HG03469 (cell line): ENCODE results near the gene MFNG.
"Not testable (repeated sequence)": the region's sequence is repeated elsewhere in the genome, so short reads cannot be mapped to it uniquely, and the experiment has no call there.

Experiments
- ATAC-seq: cut with Tn5 transposase; IDR thresholded peaks from one replicate; pipeline ENCODE4 v1.9.1; 2021; ENCODE audit warnings: mild to moderate bottlenecking, moderate library complexity, moderate number of reproducible peaks; ENCODE audit not compliant: unreplicated experiment

Gene MFNG

DNA sequence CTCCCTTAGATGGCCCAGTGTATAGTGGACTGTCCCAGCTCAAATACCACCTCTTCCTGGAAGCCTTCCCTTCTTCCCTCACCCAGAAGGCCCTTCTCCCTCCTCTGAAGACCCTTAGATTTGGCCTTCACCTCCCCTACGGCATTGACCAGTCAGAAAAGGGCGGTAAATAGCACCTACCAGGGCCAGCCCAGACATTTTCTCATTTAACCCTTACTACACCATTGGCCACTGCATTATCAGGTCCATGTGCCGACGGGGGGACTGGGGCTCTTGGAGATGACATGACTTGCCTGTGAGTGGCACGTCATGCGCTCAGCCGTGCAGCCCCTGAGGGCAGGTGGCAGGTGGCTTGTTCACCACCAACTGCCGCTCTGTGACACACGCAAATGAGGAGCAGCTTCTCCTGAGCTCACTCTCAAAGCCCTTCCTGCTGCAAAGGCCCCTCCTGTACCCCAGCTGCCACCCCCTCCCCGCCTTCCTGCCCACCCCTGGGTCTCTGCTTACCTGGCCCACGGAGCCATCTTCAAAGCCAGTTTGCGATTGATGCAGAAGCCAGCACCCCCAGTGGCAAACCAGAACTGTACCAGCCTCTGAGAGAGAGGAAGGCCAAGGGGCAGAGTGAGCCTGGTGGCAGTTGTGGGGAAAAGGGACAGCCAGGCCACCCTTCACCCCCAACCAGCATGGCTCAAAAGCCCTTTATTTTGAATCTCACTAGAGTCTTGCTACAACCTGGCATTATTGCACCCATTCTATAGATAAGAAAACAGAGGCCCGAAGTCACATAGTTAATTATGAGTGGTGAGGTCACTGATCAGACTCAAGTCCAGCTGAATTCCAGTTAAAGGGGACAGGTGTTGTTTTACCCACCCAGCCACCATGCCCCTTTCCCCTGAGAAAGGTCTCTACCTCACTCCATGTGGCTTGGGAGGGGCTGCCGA is 9.5 kb downstream of the MFNG start:
- no peak for ATAC-seq

DNA sequence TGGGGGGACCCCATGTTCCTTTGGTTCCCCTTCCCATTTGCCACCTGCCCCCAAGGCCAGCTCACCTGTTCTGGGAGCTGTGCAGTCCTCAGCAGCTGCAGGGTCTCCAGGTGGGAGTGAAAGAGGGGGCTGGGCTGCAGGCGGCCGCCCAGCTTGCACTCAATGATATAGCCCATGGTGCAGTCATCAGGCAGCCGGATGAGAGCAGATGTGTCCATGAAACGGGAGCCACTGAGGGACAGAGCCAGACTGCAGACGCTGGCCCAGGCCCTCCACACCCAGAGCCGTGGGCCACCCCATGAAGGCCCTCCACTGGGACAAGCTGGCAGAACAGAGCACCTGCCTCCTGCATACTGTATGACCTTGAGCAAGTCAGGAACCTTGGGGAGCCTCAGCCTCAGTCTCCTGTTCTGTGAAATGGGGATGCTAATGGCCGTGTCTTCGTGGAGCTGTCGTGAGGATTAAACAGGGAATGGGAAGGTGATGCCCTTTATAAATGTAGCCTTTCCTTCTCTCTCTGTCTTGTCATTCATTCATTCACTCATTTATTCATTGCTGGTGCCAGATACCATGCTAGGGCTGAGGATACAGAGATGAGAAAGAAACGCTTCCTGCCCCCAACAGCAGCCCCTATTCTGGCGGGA is 11.6 kb downstream of the MFNG start:
- no peak for ATAC-seq

DNA sequence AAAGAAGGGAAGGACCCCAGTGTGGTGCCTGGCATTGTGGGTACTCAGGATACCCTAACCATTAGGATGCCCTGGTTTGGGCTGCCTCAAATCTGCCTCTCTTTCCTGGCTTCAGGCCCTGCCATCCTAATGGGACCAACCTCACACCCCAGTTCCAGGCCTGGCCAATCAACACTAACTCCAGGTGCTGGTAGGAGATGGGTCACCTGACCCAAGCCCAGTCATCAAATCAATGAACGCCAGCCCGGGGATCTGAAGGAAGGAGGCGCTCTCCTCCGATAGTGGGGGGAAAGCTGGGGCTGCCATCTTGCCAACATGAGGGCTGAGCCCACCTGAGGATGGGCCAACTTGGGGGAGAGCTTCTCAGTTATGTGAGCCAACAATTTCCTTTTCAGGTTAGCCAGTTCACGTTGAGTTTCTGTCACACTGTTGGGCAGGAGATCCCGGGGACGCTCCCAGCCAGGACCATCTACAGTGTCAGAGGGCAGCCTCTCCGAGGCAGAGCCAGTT is 12.7 kb downstream of the MFNG start:
- no peak for ATAC-seq

DNA sequence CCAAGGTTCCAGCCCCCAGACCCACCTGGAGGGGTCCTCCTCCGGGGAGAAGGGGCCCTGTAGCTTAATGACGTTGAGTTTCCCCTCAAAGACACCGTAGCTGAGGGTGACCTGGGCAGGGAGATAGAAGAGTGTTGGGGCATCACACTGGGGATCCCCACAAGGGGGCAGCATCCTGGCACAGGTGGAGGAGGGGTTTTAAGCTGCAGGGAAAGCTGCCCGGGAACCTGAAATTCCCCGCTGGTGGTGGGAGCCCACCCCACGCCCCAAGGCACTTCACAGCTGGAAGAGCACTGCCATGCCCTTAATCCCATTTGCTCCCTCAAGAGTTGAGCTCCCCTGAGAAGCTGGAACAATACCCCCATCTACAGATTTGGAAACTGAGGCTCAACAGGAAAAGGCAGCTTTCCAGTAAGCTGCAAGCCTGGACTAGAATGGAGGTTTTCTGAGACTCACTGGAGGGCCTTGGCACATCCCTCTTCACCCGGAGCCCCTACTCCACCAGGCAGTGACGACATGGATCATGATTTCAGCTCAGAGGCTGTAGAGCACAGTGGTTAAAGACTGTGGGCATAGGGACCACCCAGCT is 13.7 kb downstream of the MFNG start:
- no peak for ATAC-seq

DNA sequence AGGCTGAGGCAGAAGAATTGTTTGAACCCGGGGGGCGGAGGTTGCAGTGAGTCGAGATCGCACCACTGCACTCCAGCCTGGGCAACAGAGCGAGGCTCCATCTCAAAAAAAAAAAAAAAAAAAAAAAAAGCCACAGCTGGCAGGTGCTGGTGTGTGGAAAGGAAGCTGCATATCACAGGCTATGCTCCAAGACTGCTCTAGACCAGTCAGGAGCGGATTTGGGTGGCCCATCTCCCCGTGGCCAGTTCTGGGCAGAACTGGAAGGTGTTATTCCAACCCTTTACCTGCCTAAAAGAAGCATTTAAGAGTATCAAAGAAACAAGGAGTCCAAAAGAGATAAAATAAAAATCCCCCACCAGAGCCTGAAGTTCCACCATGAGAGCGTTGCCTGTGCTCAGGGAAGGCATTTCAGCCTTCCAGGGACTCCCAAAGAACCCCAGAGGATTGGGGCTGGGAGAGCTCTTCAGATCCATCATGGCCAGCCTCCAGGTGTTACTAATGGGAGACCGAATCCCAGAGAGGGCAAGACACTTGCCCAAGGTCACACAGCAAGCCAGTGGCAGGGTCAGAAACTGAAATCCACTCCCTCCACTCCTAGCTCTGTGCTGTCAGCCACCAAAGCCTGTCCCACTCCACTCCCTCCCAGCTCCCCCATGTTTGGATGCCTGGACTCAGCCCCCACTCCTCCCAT is 14.3 kb downstream of the MFNG start:
- no peak for ATAC-seq

DNA sequence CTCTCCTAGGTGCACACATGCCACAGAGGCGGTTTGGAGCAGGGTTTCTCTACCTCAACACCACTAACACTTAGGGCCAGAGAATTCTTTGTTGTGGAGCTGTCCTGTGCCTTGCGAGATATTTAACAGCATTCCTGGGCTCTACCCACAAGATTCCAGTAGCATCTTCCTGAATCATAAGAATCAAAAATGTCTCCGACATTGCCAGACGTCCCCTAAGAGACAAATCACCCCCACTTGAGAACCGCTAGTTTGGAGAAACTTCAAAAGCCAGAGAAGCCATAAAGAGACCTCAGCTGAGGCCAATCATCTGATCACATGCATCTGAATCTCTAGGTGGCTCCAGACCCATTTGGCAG is 16.1 kb downstream of the MFNG start:
- ATAC-seq = no peak

DNA sequence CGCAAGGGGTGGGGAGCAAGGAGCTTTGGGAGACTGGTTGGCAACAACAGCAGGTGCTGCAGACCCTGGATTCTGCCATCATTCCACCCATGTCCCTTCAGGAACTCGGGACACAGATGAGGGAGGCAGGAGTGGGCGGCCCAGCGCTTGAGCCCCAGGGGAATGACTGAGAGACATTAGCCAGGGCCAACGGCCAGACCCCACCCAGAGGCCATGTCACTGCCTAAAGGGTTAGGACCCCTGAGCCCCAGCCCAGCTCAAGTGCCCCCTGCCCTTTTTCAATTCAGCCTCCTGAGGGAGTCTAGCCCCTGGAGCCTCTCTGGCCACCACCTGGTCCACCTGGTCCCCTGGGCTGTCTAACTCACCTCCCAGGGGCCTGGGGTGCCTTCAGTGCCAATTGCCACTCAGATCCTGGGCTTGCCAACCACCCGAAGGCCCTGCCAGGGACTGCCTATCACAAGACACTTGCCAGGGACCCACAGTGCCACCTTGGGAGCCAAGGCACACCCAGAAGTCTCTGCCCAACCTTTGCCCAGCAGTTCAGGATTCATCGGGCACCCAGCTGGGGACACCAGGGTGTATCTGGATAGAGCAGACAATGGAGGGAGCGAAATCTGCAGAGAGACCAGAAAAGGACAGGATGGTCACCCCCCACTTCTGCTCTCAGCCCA is 16.6 kb downstream of the MFNG start:
- no peak for ATAC-seq

DNA sequence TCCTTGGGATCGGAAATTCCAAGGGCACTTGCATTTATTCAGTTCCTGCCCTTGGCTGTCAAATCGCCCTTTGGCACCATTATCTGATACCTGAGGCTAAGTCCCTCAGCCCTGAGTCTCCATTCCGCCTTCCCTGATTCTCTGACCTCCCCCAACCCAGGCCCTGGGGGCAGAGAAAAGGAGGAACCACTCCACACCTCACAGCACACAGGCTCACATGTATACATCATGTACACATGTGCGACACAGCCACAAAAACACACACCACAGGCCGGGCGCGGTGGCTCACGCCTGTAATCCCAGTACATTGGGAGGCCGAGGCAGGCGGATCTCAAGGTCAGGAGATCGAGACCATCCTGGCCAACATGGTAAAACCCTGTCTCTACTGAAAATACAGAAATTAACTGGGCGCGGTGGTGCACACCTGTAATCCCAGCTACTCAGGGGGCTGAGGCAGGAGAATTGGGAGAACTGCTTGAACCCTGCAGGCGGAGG is 17.9 kb downstream of the MFNG start:
- ATAC-seq = not testable (repeated sequence)

DNA sequence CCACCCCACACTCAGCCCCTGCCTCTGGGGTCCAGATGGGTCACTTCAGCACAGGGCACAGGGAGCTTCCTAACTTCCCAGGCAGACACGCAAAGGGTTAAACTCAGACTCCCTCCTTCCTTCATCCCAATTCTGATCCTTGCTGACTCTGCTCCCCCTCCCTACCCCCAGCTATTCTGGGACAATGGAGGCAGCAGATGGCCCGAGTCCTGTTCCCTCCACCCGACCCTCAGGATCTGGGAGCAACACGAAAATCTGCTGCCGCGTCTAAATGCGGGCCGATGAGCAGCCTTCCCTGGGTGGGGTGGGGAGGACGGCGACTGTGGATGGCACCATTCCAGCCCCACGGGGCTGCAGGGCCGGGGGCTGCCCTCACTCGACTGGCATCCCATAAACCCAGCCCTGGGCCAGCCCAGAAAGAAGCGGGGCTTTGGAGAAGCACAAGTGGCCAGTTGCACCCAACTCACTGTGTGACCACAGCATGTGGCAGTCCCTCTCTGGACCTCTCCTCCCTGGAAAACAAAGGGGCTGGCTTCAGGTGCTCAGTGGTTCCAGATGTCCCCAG is 18.7 kb downstream of the MFNG start:
- ATAC-seq = no peak

DNA sequence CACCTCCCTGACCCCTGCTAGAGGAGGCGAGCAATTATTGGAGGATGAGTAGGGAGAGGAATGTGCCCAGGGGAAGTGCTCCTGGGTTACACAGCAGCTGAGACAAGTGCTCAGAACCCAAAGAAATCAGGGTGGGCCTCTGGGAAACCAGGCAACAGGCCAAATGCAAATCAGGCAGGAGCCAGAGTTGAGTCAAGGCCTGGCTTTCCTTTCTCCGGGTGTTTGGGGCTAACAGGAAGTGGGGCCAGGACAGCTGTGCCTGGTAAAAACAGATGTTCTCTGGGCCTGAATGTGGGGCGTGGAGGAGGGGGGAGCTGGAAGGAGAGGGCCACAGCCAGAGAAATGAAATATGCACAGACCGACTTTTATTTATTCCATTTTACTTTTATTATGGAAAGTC is 22.0 kb downstream of the MFNG start:
- ATAC-seq = no peak

DNA sequence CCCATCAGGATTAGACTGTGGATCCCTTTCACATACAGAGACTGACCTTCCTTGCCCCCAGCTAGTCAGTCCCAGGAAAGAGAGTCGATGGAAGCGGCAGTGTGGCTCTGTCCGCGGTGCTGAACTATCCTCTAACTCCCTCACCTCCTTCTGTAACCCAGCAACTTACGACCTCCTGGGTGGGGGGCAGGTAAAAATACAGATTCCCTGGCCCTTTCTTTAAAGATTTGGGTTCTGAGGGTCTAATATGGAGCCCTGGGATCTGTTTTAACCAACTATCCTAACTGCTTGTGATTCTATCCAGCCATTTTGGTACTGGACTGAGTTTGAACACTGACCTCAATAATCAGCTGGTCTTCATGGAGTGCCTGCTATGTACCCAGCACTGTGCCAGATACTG is 23.2 kb downstream of the MFNG start:
- ATAC-seq = no peak

DNA sequence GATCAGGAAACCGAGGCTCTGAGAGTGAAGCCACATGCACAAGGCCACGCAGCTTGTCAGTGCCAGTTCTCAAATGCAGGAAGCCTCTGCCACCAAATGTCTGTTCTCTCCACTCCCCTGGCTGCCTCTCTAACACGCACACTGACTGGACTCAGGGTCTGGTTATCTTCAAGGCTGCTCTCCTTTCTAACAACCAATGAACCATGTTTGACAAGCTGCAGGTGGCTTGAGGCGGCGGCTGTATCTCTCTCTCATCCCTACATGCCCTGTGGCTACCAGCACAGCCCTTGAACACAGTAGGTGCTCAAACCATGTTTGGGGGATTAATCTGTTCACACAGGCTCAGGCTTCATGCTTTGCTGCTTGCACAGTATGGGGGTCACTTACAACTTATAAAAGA is 23.7 kb downstream of the MFNG start:
- ATAC-seq = no peak

DNA sequence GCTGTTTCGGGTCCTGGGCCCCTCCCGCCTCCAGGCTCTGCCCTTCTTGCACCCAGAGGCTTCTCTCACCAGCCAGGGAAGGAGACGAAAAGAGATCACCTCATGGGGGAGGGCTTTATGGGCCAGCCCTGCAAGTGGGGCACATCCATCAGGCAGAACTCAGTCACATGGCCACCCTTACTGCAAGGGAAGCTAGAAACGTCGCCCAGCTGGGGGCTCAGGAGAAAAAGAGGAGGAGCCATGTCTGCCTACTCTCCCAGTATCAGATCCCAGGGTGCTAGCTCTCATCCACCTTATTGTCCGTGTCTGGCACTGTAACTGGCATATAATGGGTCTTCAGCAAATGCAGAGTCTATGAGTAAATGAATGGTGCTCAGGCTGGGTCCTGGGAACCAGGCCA is 24.2 kb downstream of the MFNG start:
- ATAC-seq = no peak

DNA sequence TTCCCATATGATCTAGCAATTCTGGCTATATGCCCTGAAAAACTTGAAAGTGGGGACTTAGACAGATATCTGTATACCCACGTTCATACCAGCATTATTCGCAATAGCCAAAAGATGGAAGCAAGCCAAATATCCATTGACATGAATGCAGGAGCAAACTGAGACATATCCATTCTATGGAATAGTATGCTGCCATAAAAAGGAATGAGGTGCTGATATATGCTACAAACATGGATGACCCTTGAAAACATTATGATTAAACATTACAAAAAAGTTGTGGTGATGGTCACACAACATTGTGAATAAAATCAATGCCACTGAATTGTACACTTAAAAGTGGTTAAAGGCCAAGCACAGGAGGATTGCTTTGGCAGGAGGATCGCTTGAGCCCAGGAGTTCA is 25.5 kb downstream of the MFNG start:
- no peak for ATAC-seq

DNA sequence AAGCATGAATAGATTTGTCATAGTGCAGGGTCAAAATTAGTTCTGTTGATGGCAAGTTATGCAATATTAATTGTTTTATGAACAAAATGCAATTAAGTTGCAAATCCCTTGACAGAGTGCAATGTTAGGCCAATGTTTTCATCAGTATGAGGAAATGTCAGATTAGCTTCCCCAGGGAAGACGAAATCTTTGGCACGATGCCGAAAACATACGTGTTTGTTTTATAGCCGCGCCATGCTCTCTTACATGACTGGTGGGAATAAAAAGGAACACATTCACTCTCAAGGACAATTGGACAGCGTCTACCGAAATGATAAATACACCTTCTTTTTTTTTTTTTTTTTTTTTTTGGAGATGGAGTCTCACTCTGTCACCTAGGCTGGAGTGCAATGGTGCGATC is 27.0 kb downstream of the MFNG start:
- no peak for ATAC-seq

DNA sequence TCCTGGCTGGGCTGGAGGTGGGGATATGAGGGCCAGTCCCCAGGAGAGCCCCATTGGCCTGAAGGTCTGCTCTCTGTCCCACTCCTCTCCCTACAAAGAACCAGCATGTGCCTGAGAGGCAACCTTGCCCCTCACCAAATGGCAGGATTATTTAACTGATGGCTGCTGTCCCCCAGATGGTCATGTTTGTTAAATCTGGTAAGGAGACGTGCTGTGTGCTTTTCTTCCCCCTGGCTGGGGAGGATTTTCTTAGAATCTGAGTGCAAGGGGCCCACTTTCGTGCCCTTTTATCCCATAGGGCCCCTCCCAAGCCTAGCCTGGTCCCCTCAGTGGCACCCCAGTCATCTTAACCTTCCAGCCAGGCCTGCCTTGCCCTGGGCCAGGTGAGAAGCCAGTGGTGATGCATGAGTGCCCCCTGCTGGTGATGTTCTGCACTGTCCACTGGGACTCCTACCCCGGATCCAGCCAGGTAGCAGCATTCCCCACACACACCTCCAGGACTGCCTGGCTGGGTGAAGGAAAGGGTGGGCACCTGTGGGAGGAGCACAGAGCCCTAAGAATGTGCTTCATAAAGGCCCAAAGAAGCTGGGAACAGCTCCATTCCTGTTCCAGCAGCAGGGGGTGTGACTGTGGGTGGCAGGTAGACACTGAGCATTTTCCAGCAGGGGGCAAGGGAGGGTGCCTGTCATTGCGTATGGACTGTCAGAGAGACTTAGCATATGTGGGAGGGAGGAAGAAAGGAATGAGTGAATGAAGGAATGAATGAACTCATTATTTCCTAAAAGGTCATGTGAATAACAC is 28.9 kb downstream of the MFNG start:
- no peak for ATAC-seq

DNA sequence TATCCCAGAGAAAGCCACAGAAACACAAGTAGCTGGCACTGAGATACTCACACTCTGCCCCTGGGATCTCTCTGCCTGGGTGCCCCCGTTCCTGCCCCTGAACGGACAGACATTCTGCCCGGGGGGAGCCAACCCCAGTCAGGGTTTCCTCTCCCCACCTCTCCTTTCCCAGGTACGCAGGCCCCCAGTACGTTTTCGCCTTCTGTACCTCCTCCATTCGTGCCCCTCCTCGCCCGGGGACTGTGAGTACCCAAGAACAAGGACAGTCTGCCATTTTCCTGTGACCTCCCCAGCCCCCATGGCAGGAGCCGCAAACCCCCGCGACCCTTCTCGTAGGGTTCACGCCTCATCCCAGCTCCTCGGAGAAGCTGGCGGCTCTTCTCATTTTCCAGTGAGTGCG is 29.8 kb downstream of the MFNG start:
- ATAC-seq = no peak

DNA sequence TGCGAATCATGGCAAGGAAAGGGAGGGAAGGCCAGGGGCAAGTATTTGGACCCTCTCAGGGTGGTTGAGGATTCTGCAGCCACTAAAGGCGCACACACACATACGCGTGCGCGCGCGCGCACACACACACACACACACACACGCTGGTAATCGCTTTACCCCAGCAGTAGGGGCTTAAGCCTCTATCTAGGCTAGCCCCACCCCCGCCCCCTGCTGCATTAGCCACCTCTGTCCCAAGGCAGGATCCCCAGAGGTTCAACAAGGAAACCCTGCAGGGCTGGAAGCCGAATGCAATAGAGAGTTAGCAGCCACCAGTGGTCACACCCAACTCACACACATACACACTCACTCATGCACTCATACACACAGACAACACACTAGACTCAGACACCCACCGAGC is 30.3 kb downstream of the MFNG start:
- ATAC-seq = no peak

DNA sequence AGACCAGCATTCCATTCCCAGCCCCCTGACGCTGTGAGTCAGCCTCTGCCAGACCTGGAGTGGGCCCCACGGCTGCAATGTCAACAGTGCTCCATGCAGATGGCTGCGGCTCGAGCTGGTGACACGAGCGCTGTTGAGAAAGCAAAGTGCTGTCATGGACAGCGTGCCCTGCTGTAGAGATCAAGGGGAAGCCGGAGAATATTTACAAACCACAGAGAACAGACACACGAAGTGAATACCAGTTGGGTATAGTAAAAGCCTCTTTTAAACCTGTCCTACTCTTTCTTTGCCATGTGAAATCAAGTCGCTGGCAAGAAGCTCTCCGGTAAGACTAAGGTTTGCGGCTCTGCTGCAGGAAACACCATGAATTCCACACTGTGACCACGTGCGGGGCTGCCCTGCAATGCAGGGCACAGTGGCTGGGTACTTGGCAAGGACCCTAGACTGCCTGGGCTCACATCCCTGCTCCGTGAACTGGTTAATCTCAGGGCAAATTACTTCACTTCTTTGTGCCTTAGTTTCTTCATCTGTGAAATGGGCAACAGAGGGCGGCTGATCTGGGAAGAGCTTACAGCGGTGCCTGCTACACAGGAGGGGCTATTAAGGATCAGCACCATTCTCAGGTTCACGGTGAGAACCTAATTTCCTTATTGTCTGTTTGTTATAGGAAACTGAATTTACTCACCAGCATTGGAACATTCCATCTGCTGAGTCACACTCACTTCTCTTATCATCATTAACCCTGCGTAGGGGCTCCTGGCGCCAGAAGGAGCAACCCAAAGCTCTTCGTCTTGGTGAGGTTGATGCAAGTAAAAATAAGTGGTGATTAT is 31.1 kb downstream of the MFNG start:
- no peak for ATAC-seq
